ENCODE data around the gene IL27RA. TPM values are rescaled to one million over a fixed set of nuclear protein-coding genes. Genes with fewer than 3 reads are reported as not detected.

IL27RA gene
- total RNA-seq, 1 experiment from 2014 or later = 13.6 TPM

GRCh38 chr19:13986348-13986904, 45.1 kb upstream of the IL27RA start:
- peak overlapping the region; percentile 35 to 53; a peak in 3 of 5 replicates for H3K4me3 Mint-ChIP-seq
- no peaks in the 10 kb centered on the region; a peak in 1 of 5 replicates for H3K9me3 Mint-ChIP-seq
- Histone ChIP-seq H2BK15ac (ENCODE audit: low read depth, low read length) (no peak overlapping the region), H3K27me3 (ENCODE audit: insufficient read depth, low read length) (no peaks in the 10 kb centered on the region), H3K4ac (ENCODE audit: low read depth, low read length) (no peak overlapping the region), H3K4me2 (ENCODE audit: insufficient read depth, insufficient read length, low read length) (peak overlapping the region; percentile 21), H3K23ac (ENCODE audit: insufficient read length, low read depth, low read length) (no peak overlapping the region), H3K27ac (ENCODE audit: insufficient read length, low read depth, low read length) (peak overlapping the region; percentile 22), H2BK12ac (ENCODE audit: insufficient read length, low read depth, low read length) (no peak overlapping the region), H3K79me2 (ENCODE audit: insufficient read depth, low read length) (no peaks in the 10 kb centered on the region), H4K8ac (replicated peaks; ENCODE audit: insufficient read length, low read depth, low read length) (no peak overlapping the region), H4K91ac (ENCODE audit: insufficient read length, low read depth, low read length) (no peak overlapping the region), H2AK5ac (ENCODE audit: insufficient read length, low read length) (no peak overlapping the region), H3K4me1 (ENCODE audit: insufficient read depth, low read length) (peaks cover 3% of the 10 kb centered on the region; the same call in 1 of the 2 replicates), H3T11ph (ENCODE audit: low read length) (no peak overlapping the region), H2AFZ (ENCODE audit: low read length) (no peak overlapping the region), H2BK120ac (ENCODE audit: low read depth, low read length, poor library complexity, severe bottlenecking) (no peak overlapping the region), H4K5ac (ENCODE audit: insufficient read length, low read depth, low read length) (no peak overlapping the region), H2BK20ac (ENCODE audit: low read depth, low read length, poor library complexity, severe bottlenecking) (no peak overlapping the region), H3K9me3 (ENCODE audit: control insufficient read depth, low read depth, low read length) (no peaks in the 10 kb centered on the region), H3K9ac (ENCODE audit: extremely low read depth, insufficient read length, low read length) (no peak overlapping the region), H3K79me1 (ENCODE audit: insufficient read depth, low read depth, low read length, poor library complexity, severe bottlenecking) (no peaks in the 10 kb centered on the region), H3K18ac (ENCODE audit: insufficient read length, low read depth, low read length) (peak overlapping the region; percentile 85), H2BK5ac (ENCODE audit: insufficient read length, low read length) (no peak overlapping the region), H3K56ac (ENCODE audit: insufficient read length, low read depth, low read length) (no peak overlapping the region), H3K14ac (ENCODE audit: insufficient read depth, low read length) (peak overlapping the region; percentile 33), H4K20me1 (ENCODE audit: control insufficient read depth, insufficient read depth, insufficient read length) (no peaks in the 10 kb centered on the region), H3K23me2 (ENCODE audit: insufficient read length, low read depth, low read length, poor library complexity, severe bottlenecking) (no peaks in the 10 kb centered on the region)
- no peaks in the 10 kb centered on the region for H3K27me3 Mint-ChIP-seq (ENCODE audit: low read depth)
- peaks cover 45 to 58% of the 10 kb centered on the region in 2 experiments for H3K4me1 Mint-ChIP-seq
- H3K27ac Mint-ChIP-seq = peak overlapping the region; percentile 22 to 93 (median 72); a peak in 5 of 7 replicates
- DNase-seq = peak; percentile 93
- peaks cover 0 to 25% (median 13%) of the 10 kb centered on the region in 3 experiments; a peak in 6 of 7 replicates for H3K36me3 Mint-ChIP-seq (ENCODE audit: insufficient read depth in 1 of 3, low read depth in 3 of 3)
- no peak for TF ChIP-seq CTCF (conservative IDR thresholded peaks at IDR 0.05)
- WGBS (ENCODE audit: extremely low coverage, insufficient read length, low lambda C conversion rate) = no CpG with 5 or more reads among the region's 19 CpGs
